Measurements from ENCODE around the gene GGCX.

Gene GGCX

DNA sequence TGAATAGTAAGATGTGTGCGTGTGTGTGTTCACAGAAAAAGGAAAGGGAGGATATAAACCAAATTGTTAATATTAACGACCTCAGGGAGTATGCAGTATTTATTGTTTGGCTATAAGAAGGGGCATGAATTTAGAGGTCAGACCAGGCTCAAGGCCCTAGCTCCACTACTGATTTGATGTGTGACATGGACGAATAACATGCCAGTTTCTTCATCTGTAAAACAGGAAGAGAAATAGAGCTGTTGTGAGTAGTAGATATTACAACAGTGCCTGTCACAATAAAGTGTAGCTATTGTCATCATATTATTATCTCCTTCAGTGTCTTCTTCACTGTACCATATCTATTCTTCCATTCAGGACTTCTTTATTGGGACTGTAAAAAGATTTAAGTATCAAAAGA, 26.4 kb downstream of the GGCX start:
- H3K4me3 ChIP-seq (ENCODE audit: severe bottlenecking), result no peak overlapping the region
- no peaks in the 10 kb centered on the region for H3K9me3 ChIP-seq (ENCODE audit: severe bottlenecking)
- H3K36me3 ChIP-seq (ENCODE audit: low read depth), result peaks cover 8% of the 10 kb centered on the region
- H3K4me1 ChIP-seq (ENCODE audit: insufficient read depth, poor library complexity, severe bottlenecking), result peaks cover 14% of the 10 kb centered on the region
- no peak for TF ChIP-seq CTCF (IDR thresholded peaks at IDR 0.05; ENCODE audit: poor library complexity, severe bottlenecking)
- no peak for DNase-seq (ENCODE audit: low spot score)
- ATAC-seq (ENCODE audit: low read depth), result no peak
- H3K27ac ChIP-seq (ENCODE audit: poor library complexity, severe bottlenecking), result no peak overlapping the region
- no peaks in the 10 kb centered on the region for H3K27me3 ChIP-seq (ENCODE audit: insufficient read depth, poor library complexity, severe bottlenecking)

DNA sequence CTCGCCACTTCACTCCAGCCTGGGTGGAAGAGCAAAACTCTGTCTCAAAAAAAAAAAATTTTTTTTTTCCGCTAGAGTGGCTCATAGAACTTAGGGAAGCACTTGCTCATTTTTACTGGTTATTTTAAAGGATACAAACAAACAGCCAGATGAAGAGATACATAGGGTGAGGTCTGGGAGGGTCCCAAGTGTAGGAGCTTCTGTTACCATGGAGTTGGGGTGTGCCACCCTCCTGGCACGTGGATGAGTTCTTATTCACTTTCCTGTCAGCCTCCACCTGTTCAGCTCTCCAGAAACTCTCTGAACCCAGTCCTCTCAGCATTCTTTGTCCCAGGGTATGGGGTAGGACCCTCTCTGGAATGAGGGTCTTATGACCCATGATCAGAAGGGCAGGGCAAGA, 27.2 kb downstream of the GGCX start:
- Histone ChIP-seq H3K36me3 (ENCODE audit: low read depth) (peaks cover under 1% of the 10 kb centered on the region; the same call in 1 of the 2 replicates), H3K4me1 (ENCODE audit: insufficient read depth, poor library complexity, severe bottlenecking) (peaks cover 14% of the 10 kb centered on the region), H3K9me3 (ENCODE audit: severe bottlenecking) (no peaks in the 10 kb centered on the region), H3K27me3 (ENCODE audit: insufficient read depth, poor library complexity, severe bottlenecking) (no peaks in the 10 kb centered on the region), H3K27ac (ENCODE audit: poor library complexity, severe bottlenecking) (no peak overlapping the region), H3K4me3 (ENCODE audit: severe bottlenecking) (no peak overlapping the region)
- ATAC-seq (ENCODE audit: low read depth), result no peak
- DNase-seq (ENCODE audit: low spot score), result no peak
- no peak for TF ChIP-seq CTCF (IDR thresholded peaks at IDR 0.05; ENCODE audit: poor library complexity, severe bottlenecking)

- H3K36me3 ChIP-seq (ENCODE audit: low read depth), result no peaks in the 10 kb centered on the region
- DNase-seq (ENCODE audit: low spot score), result no peak
- no peak for TF ChIP-seq CTCF (IDR thresholded peaks at IDR 0.05; ENCODE audit: poor library complexity, severe bottlenecking)
- ATAC-seq (ENCODE audit: low read depth), result peak; percentile 47; the same call in 2 of the 3 replicates
- H3K9me3 ChIP-seq (ENCODE audit: severe bottlenecking), result no peaks in the 10 kb centered on the region
- H3K27me3 ChIP-seq (ENCODE audit: insufficient read depth, poor library complexity, severe bottlenecking), result no peaks in the 10 kb centered on the region
- H3K4me3 ChIP-seq (ENCODE audit: severe bottlenecking), result no peak overlapping the region
- H3K27ac ChIP-seq (ENCODE audit: poor library complexity, severe bottlenecking), result no peak overlapping the region
- H3K4me1 ChIP-seq (ENCODE audit: insufficient read depth, poor library complexity, severe bottlenecking), result peaks cover 4% of the 10 kb centered on the region
Measured at GRCh38 chr2:85531589-85531988, 29.7 kb downstream of the GGCX start.

GRCh38 chr2:85529809-85530208, 31.5 kb downstream of the GGCX start:
- Histone ChIP-seq H3K4me3 (ENCODE audit: severe bottlenecking) (no peak overlapping the region), H3K36me3 (ENCODE audit: low read depth) (no peaks in the 10 kb centered on the region), H3K27me3 (ENCODE audit: insufficient read depth, poor library complexity, severe bottlenecking) (no peaks in the 10 kb centered on the region), H3K4me1 (ENCODE audit: insufficient read depth, poor library complexity, severe bottlenecking) (no peaks in the 10 kb centered on the region), H3K27ac (ENCODE audit: poor library complexity, severe bottlenecking) (no peak overlapping the region), H3K9me3 (ENCODE audit: severe bottlenecking) (no peaks in the 10 kb centered on the region)
- no peak for TF ChIP-seq CTCF (IDR thresholded peaks at IDR 0.05; ENCODE audit: poor library complexity, severe bottlenecking)
- no peak for ATAC-seq (ENCODE audit: low read depth)
- DNase-seq (ENCODE audit: low spot score), result no peak

DNA sequence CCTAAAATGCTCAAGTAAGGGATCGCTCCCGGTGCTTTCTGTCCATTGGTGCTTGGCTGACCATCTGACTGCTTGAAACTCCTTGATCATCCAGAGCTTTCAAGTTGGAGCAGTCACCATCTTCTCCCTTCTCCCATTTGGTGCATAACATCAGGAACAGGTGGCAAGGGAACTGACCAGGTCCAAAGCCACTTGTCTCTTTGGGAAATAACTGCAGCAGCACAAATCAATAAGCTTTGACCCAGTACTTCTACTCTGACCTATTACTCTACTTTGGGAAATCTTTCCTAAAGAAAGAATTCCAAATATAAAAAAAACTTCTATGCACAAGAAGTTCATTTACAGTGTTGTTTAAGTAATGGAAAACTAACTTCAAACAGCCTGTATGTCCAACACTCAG, 32.9 kb downstream of the GGCX start:
- no peak for TF ChIP-seq CTCF (IDR thresholded peaks at IDR 0.05; ENCODE audit: poor library complexity, severe bottlenecking)
- no peak for DNase-seq (ENCODE audit: low spot score)
- no peak overlapping the region for H3K4me3 ChIP-seq (ENCODE audit: severe bottlenecking)
- H3K4me1 ChIP-seq (ENCODE audit: insufficient read depth, poor library complexity, severe bottlenecking), result no peaks in the 10 kb centered on the region
- no peak overlapping the region for H3K27ac ChIP-seq (ENCODE audit: poor library complexity, severe bottlenecking)
- no peaks in the 10 kb centered on the region for H3K36me3 ChIP-seq (ENCODE audit: low read depth)
- ATAC-seq (ENCODE audit: low read depth), result no peak
- no peaks in the 10 kb centered on the region for H3K27me3 ChIP-seq (ENCODE audit: insufficient read depth, poor library complexity, severe bottlenecking)
- no peaks in the 10 kb centered on the region for H3K9me3 ChIP-seq (ENCODE audit: severe bottlenecking)

Data from RWPE2 (cell line).